ENCODE data around the gene TICAM1. TPM values are rescaled to one million over a fixed set of nuclear protein-coding genes. Genes with fewer than 3 reads are reported as not detected.

The TICAM1 gene
- 3.4 and 4.0 TPM in 2 replicates for total RNA-seq
- long read RNA-seq: 0 reads

- Mint-ChIP-seq H3K9me3 (ENCODE audit: low read depth) (no peaks in the 10 kb centered on the region), H3K4me1 (ENCODE audit: low read depth) (peaks cover 6% of the 10 kb centered on the region), H3K27ac (peak within 1 kb of the TSS; percentile 64), H3K36me3 (ENCODE audit: insufficient read depth) (no peaks in the 10 kb centered on the region), H3K4me3 (ENCODE audit: low read depth) (peak within 1 kb of the TSS; percentile 74), H3K27me3 (no peaks in the 10 kb centered on the region)
- no peak for DNase-seq (ENCODE audit: low spot score, unreplicated experiment)
- TF ChIP-seq CTCF (IDR thresholded peaks at IDR 0.05; ENCODE audit: unreplicated experiment): no peak
Observed at GRCh38 chr19:4831304-4831978, at the start of gene TICAM1. Gene TICAM1 (minus strand): TSS chr19:4831712. CDS start chr19:4818377, 13,335 bp downstream.

- TF ChIP-seq CTCF (IDR thresholded peaks at IDR 0.05; ENCODE audit: unreplicated experiment): no peak
- Mint-ChIP-seq H3K27ac (no peak overlapping the region), H3K9me3 (ENCODE audit: low read depth) (no peaks in the 10 kb centered on the region), H3K4me3 (ENCODE audit: low read depth) (no peak overlapping the region), H3K27me3 (peaks cover under 1% of the 10 kb centered on the region), H3K36me3 (ENCODE audit: insufficient read depth) (no peaks in the 10 kb centered on the region), H3K4me1 (ENCODE audit: low read depth) (no peaks in the 10 kb centered on the region)
- DNase-seq (ENCODE audit: low spot score, unreplicated experiment): no peak
Observed at GRCh38 chr19:4879041-4879440, 47.5 kb upstream of the TICAM1 start.

- no peak overlapping the region for H3K27ac Mint-ChIP-seq
- no peak for TF ChIP-seq CTCF (IDR thresholded peaks at IDR 0.05; ENCODE audit: unreplicated experiment)
- no peaks in the 10 kb centered on the region for H3K4me1 Mint-ChIP-seq (ENCODE audit: low read depth)
- no peaks in the 10 kb centered on the region for H3K9me3 Mint-ChIP-seq (ENCODE audit: low read depth)
- H3K36me3 Mint-ChIP-seq (ENCODE audit: insufficient read depth): no peaks in the 10 kb centered on the region
- peaks cover 5% of the 10 kb centered on the region for H3K27me3 Mint-ChIP-seq
- no peak overlapping the region for H3K4me3 Mint-ChIP-seq (ENCODE audit: low read depth)
- no peak for DNase-seq (ENCODE audit: low spot score, unreplicated experiment)
Observed at GRCh38 chr19:4878491-4878968, 47.0 kb upstream of the TICAM1 start.

GRCh38 chr19:4877753-4878490, 46.4 kb upstream of the TICAM1 start:
- peaks cover 6% of the 10 kb centered on the region for H3K27me3 Mint-ChIP-seq
- H3K4me3 Mint-ChIP-seq (ENCODE audit: low read depth): no peak overlapping the region
- H3K4me1 Mint-ChIP-seq (ENCODE audit: low read depth): no peaks in the 10 kb centered on the region
- no peak for TF ChIP-seq CTCF (IDR thresholded peaks at IDR 0.05; ENCODE audit: unreplicated experiment)
- H3K27ac Mint-ChIP-seq: no peak overlapping the region
- H3K9me3 Mint-ChIP-seq (ENCODE audit: low read depth): no peaks in the 10 kb centered on the region
- no peak for DNase-seq (ENCODE audit: low spot score, unreplicated experiment)
- no peaks in the 10 kb centered on the region for H3K36me3 Mint-ChIP-seq (ENCODE audit: insufficient read depth)

GRCh38 chr19:4873930-4874329, 42.4 kb upstream of the TICAM1 start:
- DNase-seq (ENCODE audit: low spot score, unreplicated experiment): no peak
- Mint-ChIP-seq H3K4me1 (ENCODE audit: low read depth) (no peaks in the 10 kb centered on the region), H3K27ac (no peak overlapping the region), H3K9me3 (ENCODE audit: low read depth) (no peaks in the 10 kb centered on the region), H3K4me3 (ENCODE audit: low read depth) (no peak overlapping the region), H3K36me3 (ENCODE audit: insufficient read depth) (no peaks in the 10 kb centered on the region), H3K27me3 (peaks cover 6% of the 10 kb centered on the region)
- no peak for TF ChIP-seq CTCF (IDR thresholded peaks at IDR 0.05; ENCODE audit: unreplicated experiment)
